Measurements from ENCODE around the gene PDGFB. TPM values are rescaled to one million over a fixed set of nuclear protein-coding genes. Genes with fewer than 3 reads are reported as not detected.
A peak's percentile ranks its signal among the peaks of the same experiment; 100 is the strongest.

PDGFB gene
- total and polyA plus RNA-seq, 2 of the 4 experiments (the other 2 are of a cell fraction): 0.07 TPM; not detected in 1

GRCh38 chr22:39219071-39220039 is 25.4 kb downstream of the PDGFB start:
- 0 out of 2 replicates have a peak, but pooled peaks cover 5% of the 10 kb centered on the region for H3K9me1 ChIP-seq (ENCODE audit: insufficient read depth, low read length)
- no peak overlapping the region for H2AFZ ChIP-seq (replicated peaks; ENCODE audit: low read length, poor library complexity)
- no peaks in the 10 kb centered on the region for H4K20me1 ChIP-seq (ENCODE audit: insufficient read depth, low read length)
- peak overlapping the region; percentile 31; the same call in 1 of the 2 replicates for H2AK5ac ChIP-seq (ENCODE audit: low read depth, low read length)
- no peak overlapping the region for H3K14ac ChIP-seq (replicated peaks; ENCODE audit: low read depth, low read length)
- H2BK15ac ChIP-seq (ENCODE audit: low read depth, low read length): no peak overlapping the region
- dilution Hi-C loops (cut with HindIII; ENCODE audit: low sequenced_read_pairs, unreplicated experiment): no loop called here
- no peaks in the 10 kb centered on the region for H3K79me1 ChIP-seq (ENCODE audit: low read depth in 1 of 2, low read length in 2 of 2)
- intact Hi-C loops (cut with micrococcal nuclease): no loop called here
- TF ChIP-seq, protein P1, sequence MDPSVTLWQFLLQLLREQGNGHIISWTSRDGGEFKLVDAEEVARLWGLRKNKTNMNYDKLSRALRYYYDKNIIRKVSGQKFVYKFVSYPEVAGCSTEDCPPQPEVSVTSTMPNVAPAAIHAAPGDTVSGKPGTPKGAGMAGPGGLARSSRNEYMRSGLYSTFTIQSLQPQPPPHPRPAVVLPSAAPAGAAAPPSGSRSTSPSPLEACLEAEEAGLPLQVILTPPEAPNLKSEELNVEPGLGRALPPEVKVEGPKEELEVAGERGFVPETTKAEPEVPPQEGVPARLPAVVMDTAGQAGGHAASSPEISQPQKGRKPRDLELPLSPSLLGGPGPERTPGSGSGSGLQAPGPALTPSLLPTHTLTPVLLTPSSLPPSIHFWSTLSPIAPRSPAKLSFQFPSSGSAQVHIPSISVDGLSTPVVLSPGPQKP (IDR thresholded peaks at IDR 0.05; ENCODE audit: borderline replicate concordance, low read depth, low read length): no peak
- no peak for TF ChIP-seq SMC3 (IDR thresholded peaks at IDR 0.05; ENCODE audit: low read depth, low read length)
- TF ChIP-seq MAFK (IDR thresholded peaks at IDR 0.05; ENCODE audit: low read depth, low read length): no peak
- no peak for TF ChIP-seq RCOR1 (IDR thresholded peaks at IDR 0.05; ENCODE audit: insufficient replicate concordance, low read length)
- no peak for TF ChIP-seq CTCF (conservative IDR thresholded peaks at IDR 0.05; ENCODE audit: low read depth, low read length)
- H2BK5ac ChIP-seq (ENCODE audit: low read depth, low read length, poor library complexity, severe bottlenecking): no peak overlapping the region
- H3K4ac ChIP-seq (ENCODE audit: low read depth, low read length): no peak overlapping the region
- no peak for ATAC-seq (ENCODE audit: low read depth)
- H3K56ac ChIP-seq (ENCODE audit: extremely low read depth, insufficient read depth, low read length): no peak overlapping the region
- no peak overlapping the region for H3K4me2 ChIP-seq (ENCODE audit: low read depth, low read length)
- no peak overlapping the region for H2AK9ac ChIP-seq (replicated peaks; ENCODE audit: low read depth, low read length, poor library complexity)
- ChIA-PET CTCF (no interaction called here), POLR2A (ENCODE audit: unreplicated experiment) (interaction anchor here (0.6 kb wide), 1 partner anchor 58 kb away, joined by 12 read pairs; no protein-coding TSS in a partner anchor)
- no peaks in the 10 kb centered on the region for H3K36me3 ChIP-seq (ENCODE audit: control insufficient read depth, insufficient read depth, low read length)
- no peak overlapping the region for H4K5ac ChIP-seq (ENCODE audit: low read depth, low read length)
- no peak overlapping the region for H3K23ac ChIP-seq (ENCODE audit: low read depth, low read length)
- H3K18ac ChIP-seq (ENCODE audit: low read depth, low read length): no peak overlapping the region
- H3K9ac ChIP-seq (ENCODE audit: low read depth, low read length): no peak overlapping the region
- no peak overlapping the region for H4K91ac ChIP-seq (ENCODE audit: insufficient read depth, low read depth, low read length)
- WGBS, 2 experiments (ENCODE audit: extremely low coverage in 2 of 2, insufficient read length in 1 of 2): 80% methylated on average over 1 of the region's 16 CpGs; no CpG with 5 or more reads in 1 of the 2 experiments
- peaks cover 8% of the 10 kb centered on the region for H3K4me1 ChIP-seq (ENCODE audit: control insufficient read depth, insufficient read depth, low read length)
- no peak overlapping the region for H3K27ac ChIP-seq (ENCODE audit: insufficient read depth, low read length)
- no peak overlapping the region for H4K8ac ChIP-seq (ENCODE audit: low read depth in 2 of 2, low read length in 2 of 2)
- no peak overlapping the region for H2BK120ac ChIP-seq (ENCODE audit: low read depth, low read length)
- in situ Hi-C loops (cut with MboI; ENCODE audit: low sequenced_read_pairs): no loop called here
- H3K9me3 ChIP-seq (ENCODE audit: control insufficient read depth, insufficient read depth, low read length): no peaks in the 10 kb centered on the region
- no peak overlapping the region for H2BK20ac ChIP-seq (ENCODE audit: low read depth, low read length)
- BruUV-seq (replicated peaks): no TSS peak
- H3K4me3 ChIP-seq (ENCODE audit: insufficient read depth, low read depth, low read length): no peak overlapping the region
- H3K27me3 ChIP-seq (ENCODE audit: control insufficient read depth, insufficient read depth, low read length): peaks cover 1% of the 10 kb centered on the region; the same call in 1 of the 2 replicates
- no peak for DNase-seq

All from IMR-90 (cell line).